Measurements from ENCODE around the gene MYOG. TPM values are rescaled to one million over a fixed set of nuclear protein-coding genes. Genes with fewer than 3 reads are reported as not detected.
A peak's percentile ranks its signal among the peaks of the same experiment; 100 is the strongest.

Gene MYOG
- total RNA-seq, 1 experiment from 2014 or later = not detected

DNA sequence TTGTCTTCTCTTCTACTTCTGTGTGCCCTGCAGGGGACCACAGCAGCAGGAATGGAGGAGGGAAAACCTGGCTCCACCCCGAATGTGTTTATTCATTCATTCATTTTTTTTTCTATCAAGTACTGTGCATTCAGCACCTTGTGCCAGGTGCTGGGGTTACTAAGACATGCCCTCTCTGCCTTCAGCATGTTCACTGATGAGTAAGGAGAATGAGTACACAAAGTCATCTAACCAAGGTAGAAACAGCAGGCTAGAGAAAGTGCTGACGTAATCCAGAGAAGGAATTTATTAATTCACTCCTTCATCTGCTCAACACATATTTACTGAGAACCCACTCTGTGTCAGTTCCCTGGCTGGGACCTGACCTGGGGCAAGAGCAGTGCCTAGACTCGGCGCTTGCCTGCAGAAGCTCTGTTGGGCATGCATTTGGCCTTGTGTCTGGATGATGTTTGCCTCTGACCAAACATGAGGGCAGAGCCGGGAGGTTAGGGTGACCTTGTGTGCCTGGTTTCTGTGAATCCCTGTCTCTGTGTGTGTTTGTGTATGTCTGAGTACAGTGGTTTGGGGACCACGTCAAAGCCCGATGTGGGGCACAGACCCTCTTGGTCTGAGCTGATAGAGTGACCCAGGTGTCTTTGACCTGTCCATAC lies 3.3 kb upstream of the MYOG start:
- Histone ChIP-seq H3K4me3 (ENCODE audit: low read length) (no peak overlapping the region), H3K9me2 (replicated peaks; ENCODE audit: low read length) (no peaks in the 10 kb centered on the region), H4K20me1 (ENCODE audit: low read length) (no peaks in the 10 kb centered on the region), H3K4me1 (ENCODE audit: insufficient read depth, low read length) (no peaks in the 10 kb centered on the region), H2AFZ (ENCODE audit: low read length) (no peak overlapping the region), H3K27ac (ENCODE audit: low read length) (no peak overlapping the region), H3K79me2 (ENCODE audit: low read length) (no peaks in the 10 kb centered on the region), H3K9me3 (ENCODE audit: low read length) (no peaks in the 10 kb centered on the region), H3K36me3 (ENCODE audit: low read depth, low read length) (no peaks in the 10 kb centered on the region), H3K4me2 (ENCODE audit: low read length) (no peak overlapping the region), H3K27me3 (ENCODE audit: low read length) (peaks cover 45% of the 10 kb centered on the region), H3K9ac (ENCODE audit: low read length) (no peak overlapping the region), H3F3A (ENCODE audit: low read length, unreplicated experiment) (no peaks in the 10 kb centered on the region)
- ATAC-seq (no peak), DNase-seq (peak; percentile 46)
- POLR2A ChIA-PET (ENCODE audit: unreplicated experiment) = no interaction called here
- BruUV-seq (replicated peaks) = no TSS peak
- CTCF ChIA-PET = no interaction called here
- TF ChIP-seq, protein P1, sequence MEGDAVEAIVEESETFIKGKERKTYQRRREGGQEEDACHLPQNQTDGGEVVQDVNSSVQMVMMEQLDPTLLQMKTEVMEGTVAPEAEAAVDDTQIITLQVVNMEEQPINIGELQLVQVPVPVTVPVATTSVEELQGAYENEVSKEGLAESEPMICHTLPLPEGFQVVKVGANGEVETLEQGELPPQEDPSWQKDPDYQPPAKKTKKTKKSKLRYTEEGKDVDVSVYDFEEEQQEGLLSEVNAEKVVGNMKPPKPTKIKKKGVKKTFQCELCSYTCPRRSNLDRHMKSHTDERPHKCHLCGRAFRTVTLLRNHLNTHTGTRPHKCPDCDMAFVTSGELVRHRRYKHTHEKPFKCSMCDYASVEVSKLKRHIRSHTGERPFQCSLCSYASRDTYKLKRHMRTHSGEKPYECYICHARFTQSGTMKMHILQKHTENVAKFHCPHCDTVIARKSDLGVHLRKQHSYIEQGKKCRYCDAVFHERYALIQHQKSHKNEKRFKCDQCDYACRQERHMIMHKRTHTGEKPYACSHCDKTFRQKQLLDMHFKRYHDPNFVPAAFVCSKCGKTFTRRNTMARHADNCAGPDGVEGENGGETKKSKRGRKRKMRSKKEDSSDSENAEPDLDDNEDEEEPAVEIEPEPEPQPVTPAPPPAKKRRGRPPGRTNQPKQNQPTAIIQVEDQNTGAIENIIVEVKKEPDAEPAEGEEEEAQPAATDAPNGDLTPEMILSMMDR (conservative IDR thresholded peaks at IDR 0.05; ENCODE audit: low read depth, low read length) = no peak
- no peak for TF ChIP-seq EZH2 (IDR thresholded peaks at IDR 0.05; ENCODE audit: low read length, unreplicated experiment)
- TF ChIP-seq EZH2phosphoT487 (IDR thresholded peaks at IDR 0.05; ENCODE audit: borderline replicate concordance, low read length) = no peak
- intact Hi-C loops (cut with micrococcal nuclease) = no loop called here

DNA sequence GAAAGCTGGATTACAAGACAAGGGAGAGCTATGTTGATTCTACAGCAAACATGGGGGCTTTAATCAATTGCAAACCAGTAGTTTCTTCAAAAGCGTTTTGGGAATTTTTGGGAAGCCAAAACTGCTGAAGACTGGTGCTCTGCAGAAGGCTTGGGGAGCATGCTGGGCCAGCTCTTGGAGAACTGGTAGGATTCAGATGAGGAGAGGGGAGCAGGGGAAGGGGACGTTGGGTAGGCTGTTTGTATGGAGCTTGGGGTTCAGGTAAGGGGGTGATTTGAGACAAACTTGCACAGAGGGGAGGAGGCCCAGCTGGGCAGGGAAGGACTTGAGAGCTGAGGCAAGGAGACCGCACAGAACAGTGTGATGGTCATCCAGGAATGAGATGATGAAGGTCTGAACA lies 2.6 kb upstream of the MYOG start:
- ATAC-seq (no peak), DNase-seq (no peak)
- H3K9me2 ChIP-seq (replicated peaks; ENCODE audit: low read length) = no peaks in the 10 kb centered on the region
- H2AFZ ChIP-seq (ENCODE audit: low read length) = no peak overlapping the region
- peaks cover 45% of the 10 kb centered on the region for H3K27me3 ChIP-seq (ENCODE audit: low read length)
- no peak for TF ChIP-seq EZH2phosphoT487 (IDR thresholded peaks at IDR 0.05; ENCODE audit: borderline replicate concordance, low read length)
- TF ChIP-seq, protein P1 (conservative IDR thresholded peaks at IDR 0.05; ENCODE audit: low read depth, low read length) = no peak
- TF ChIP-seq EZH2 (IDR thresholded peaks at IDR 0.05; ENCODE audit: low read length, unreplicated experiment) = no peak
- intact Hi-C loops (cut with micrococcal nuclease) = no loop called here
- ChIA-PET CTCF (no interaction called here), POLR2A (ENCODE audit: unreplicated experiment) (no interaction called here)
- H4K20me1 ChIP-seq (ENCODE audit: low read length) = no peaks in the 10 kb centered on the region
- H3K27ac ChIP-seq (ENCODE audit: low read length) = no peak overlapping the region
- H3K9me3 ChIP-seq (ENCODE audit: low read length) = no peaks in the 10 kb centered on the region
- no peaks in the 10 kb centered on the region for H3K4me1 ChIP-seq (ENCODE audit: insufficient read depth, low read length)
- no peaks in the 10 kb centered on the region for H3K36me3 ChIP-seq (ENCODE audit: low read depth, low read length)
- H3K4me2 ChIP-seq (ENCODE audit: low read length) = no peak overlapping the region
- no TSS peak for BruUV-seq (replicated peaks)
- H3K9ac ChIP-seq (ENCODE audit: low read length) = no peak overlapping the region
- no peaks in the 10 kb centered on the region for H3F3A ChIP-seq (ENCODE audit: low read length, unreplicated experiment)
- H3K4me3 ChIP-seq (ENCODE audit: low read length) = no peak overlapping the region
- no peaks in the 10 kb centered on the region for H3K79me2 ChIP-seq (ENCODE audit: low read length)

DNA sequence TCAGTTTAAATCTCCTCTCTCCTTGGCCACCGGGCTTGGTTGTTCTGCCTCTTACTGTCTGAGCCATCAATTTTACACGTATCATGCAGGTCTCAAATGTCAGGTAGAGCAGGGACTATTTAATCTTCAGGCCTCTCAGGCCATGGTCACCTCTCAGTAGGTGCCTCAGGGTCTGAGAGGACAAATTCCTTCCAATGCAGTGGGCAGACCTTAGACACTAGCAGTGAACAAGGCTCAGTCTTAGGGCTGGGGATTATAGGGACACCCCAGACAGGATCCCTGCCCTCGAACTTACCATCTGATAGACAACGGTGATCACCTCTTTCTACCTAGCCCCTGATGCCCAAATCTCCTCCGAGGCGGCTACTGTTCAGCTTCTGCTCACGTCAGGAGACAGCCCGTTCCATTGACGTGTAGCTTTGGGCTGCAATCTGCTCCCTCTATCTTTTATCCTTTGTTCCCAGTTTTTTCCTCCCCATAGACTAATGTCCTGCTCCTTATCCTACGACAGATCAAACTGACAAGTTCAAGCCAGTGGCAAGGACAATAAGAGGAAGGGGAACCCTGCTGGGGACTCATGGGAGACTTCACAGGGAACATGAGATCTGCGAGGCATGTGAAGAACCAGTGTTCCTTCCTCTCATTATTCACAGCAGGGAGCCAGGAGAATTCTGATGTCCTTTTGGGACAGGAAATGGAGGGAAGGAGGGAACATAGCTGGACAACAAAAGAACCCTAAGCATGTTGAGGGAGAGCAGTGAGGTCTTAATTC lies 1.4 kb upstream of the MYOG start:
- H3K9ac ChIP-seq (ENCODE audit: low read length) = no peak overlapping the region
- no peak overlapping the region for H2AFZ ChIP-seq (ENCODE audit: low read length)
- peaks cover 39% of the 10 kb centered on the region for H3K27me3 ChIP-seq (ENCODE audit: low read length)
- BruUV-seq (replicated peaks) = no TSS peak
- CTCF ChIA-PET = no interaction called here
- no peaks in the 10 kb centered on the region for H3F3A ChIP-seq (ENCODE audit: low read length, unreplicated experiment)
- POLR2A ChIA-PET (ENCODE audit: unreplicated experiment) = no interaction called here
- intact Hi-C loops (cut with micrococcal nuclease) = no loop called here
- no peak overlapping the region for H3K27ac ChIP-seq (ENCODE audit: low read length)
- H3K9me3 ChIP-seq (ENCODE audit: low read length) = no peaks in the 10 kb centered on the region
- H3K4me3 ChIP-seq (ENCODE audit: low read length) = no peak overlapping the region
- TF ChIP-seq EZH2 (IDR thresholded peaks at IDR 0.05; ENCODE audit: low read length, unreplicated experiment) (no peak), EZH2phosphoT487 (IDR thresholded peaks at IDR 0.05; ENCODE audit: borderline replicate concordance, low read length) (no peak)
- TF ChIP-seq, protein P1 (conservative IDR thresholded peaks at IDR 0.05; ENCODE audit: low read depth, low read length) = no peak
- H3K36me3 ChIP-seq (ENCODE audit: low read depth, low read length) = no peaks in the 10 kb centered on the region
- no peak for DNase-seq
- no peaks in the 10 kb centered on the region for H3K9me2 ChIP-seq (replicated peaks; ENCODE audit: low read length)
- H3K4me2 ChIP-seq (ENCODE audit: low read length) = no peak overlapping the region
- no peaks in the 10 kb centered on the region for H3K4me1 ChIP-seq (ENCODE audit: insufficient read depth, low read length)
- no peak for ATAC-seq
- no peaks in the 10 kb centered on the region for H3K79me2 ChIP-seq (ENCODE audit: low read length)
- H4K20me1 ChIP-seq (ENCODE audit: low read length) = no peaks in the 10 kb centered on the region
